ENCODE data around the gene RHCG. TPM values are rescaled to one million over a fixed set of nuclear protein-coding genes. Genes with fewer than 3 reads are reported as not detected.

Gene RHCG
- total RNA-seq, 1 donor from 2014 or later: not detected

GRCh38 chr15:89423981-89424380 lies 72.4 kb downstream of the RHCG start:
- TF ChIP-seq CTCF (IDR thresholded peaks at IDR 0.05): no peak
- Mint-ChIP-seq H3K27ac (ENCODE audit: unreplicated experiment) (no peak overlapping the region), H3K4me3 (ENCODE audit: unreplicated experiment) (no peak overlapping the region), H3K27me3 (ENCODE audit: low read depth) (peaks cover 76% of the 10 kb centered on the region), H3K9me3 (ENCODE audit: low read depth) (no peaks in the 10 kb centered on the region), H3K36me3 (ENCODE audit: low read depth) (no peaks in the 10 kb centered on the region), H3K4me1 (ENCODE audit: low read depth) (no peaks in the 10 kb centered on the region)
- DNase-seq (ENCODE audit: low spot score): no peak

Other genes starting within 250 kb of the RHCG start
- 49.7 to 54.2 TPM (median 52.1 TPM) in 3 replicates for gene POLG, start 161.8 kb downstream of the RHCG start, total RNA-seq
- 2.2 to 3.5 TPM (median 2.4 TPM) in 3 replicates for gene TICRR, start 78.9 kb upstream of the RHCG start, total RNA-seq
- gene KIF7, start 158.9 kb upstream of the RHCG start, total RNA-seq: 13.9 to 15.9 TPM (median 14.9 TPM) in 3 replicates
- gene PLIN1, start 182.8 kb upstream of the RHCG start, total RNA-seq: 0.17 to 0.44 TPM in 2 of 3 replicates, not detected in the other
- 2.3 to 4.3 TPM (median 3.0 TPM) in 3 replicates for gene PEX11A, start 194.2 kb upstream of the RHCG start, total RNA-seq
- not detected in 3 replicates for gene WDR93, start 194.2 kb upstream of the RHCG start, total RNA-seq

All from chondrocyte (in vitro differentiated cells).